ENCODE results near the gene C1orf159.
"Not testable (repeated sequence)": the region's sequence is repeated elsewhere in the genome, so short reads cannot be mapped to it uniquely, and the experiment has no call there.

C1orf159 gene

GRCh38 chr1:1148569-1148968 is 32.7 kb upstream of the C1orf159 start:
- no peak for DNase-seq

GRCh38 chr1:1148061-1148460 is 32.2 kb upstream of the C1orf159 start:
- no peak for DNase-seq

- no peak for DNase-seq
Observed at GRCh38 chr1:1146596-1146995, 30.7 kb upstream of the C1orf159 start.

GRCh38 chr1:1146026-1146425 is 30.1 kb upstream of the C1orf159 start:
- DNase-seq: no peak

GRCh38 chr1:1145547-1145914 is 29.6 kb upstream of the C1orf159 start:
- no peak for DNase-seq

- no peak for DNase-seq
Observed at GRCh38 chr1:1144843-1145546, 29.1 kb upstream of the C1orf159 start.

- peak; percentile 74 for DNase-seq
Observed at GRCh38 chr1:1144122-1144842, 28.4 kb upstream of the C1orf159 start.

GRCh38 chr1:1143636-1144035 is 27.7 kb upstream of the C1orf159 start:
- no peak for DNase-seq

GRCh38 chr1:1142844-1143243 is 27.0 kb upstream of the C1orf159 start:
- DNase-seq: no peak

GRCh38 chr1:1142352-1142751 is 26.5 kb upstream of the C1orf159 start:
- not testable (repeated sequence) for DNase-seq

GRCh38 chr1:1141911-1142250 is 26.0 kb upstream of the C1orf159 start:
- no peak for DNase-seq

- no peak for DNase-seq
Observed at GRCh38 chr1:1141244-1141910, 25.5 kb upstream of the C1orf159 start.

- DNase-seq: no peak
Observed at GRCh38 chr1:1140673-1141072, 24.8 kb upstream of the C1orf159 start.

- peak; percentile 75 for DNase-seq
Observed at GRCh38 chr1:1137256-1138045, 21.6 kb upstream of the C1orf159 start.

- DNase-seq: peak; percentile 8
Observed at GRCh38 chr1:1136547-1137230, 20.8 kb upstream of the C1orf159 start.

GRCh38 chr1:1135339-1136136 is 19.6 kb upstream of the C1orf159 start:
- no peak for DNase-seq

GRCh38 chr1:1134300-1134970 is 18.5 kb upstream of the C1orf159 start:
- no peak for DNase-seq

GRCh38 chr1:1132956-1133750 is 17.3 kb upstream of the C1orf159 start:
- DNase-seq: no peak

- no peak for DNase-seq
Observed at GRCh38 chr1:1132042-1132950, 16.4 kb upstream of the C1orf159 start.
